Measurements from ENCODE around the gene TMEM220. TPM values are rescaled to one million over a fixed set of nuclear protein-coding genes. Genes with fewer than 3 reads are reported as not detected.

The TMEM220 gene
- total and polyA plus RNA-seq, 9 of the 15 experiments (the other 6 are each of a cell fraction or from before 2014, with no cell fraction given), result not detected

- Histone ChIP-seq H3K79me2 (ENCODE audit: control insufficient read depth, insufficient read depth, low read length) (no peaks in the 10 kb centered on the region; the same call in 2 of the 3 replicates), H4K20me1 (replicated peaks; ENCODE audit: control insufficient read depth, insufficient read depth, low read length) (no peaks in the 10 kb centered on the region), H3K4me2 (ENCODE audit: insufficient read depth, low read length) (no peak overlapping the region), H3K4me3 (no peak overlapping the region), H3K9ac (ENCODE audit: insufficient read depth in 1 of 2, low read depth in 2 of 2, low read length in 2 of 2) (no peak overlapping the region), H3K4me1 (replicated peaks in 1 of 2; ENCODE audit: control insufficient read depth in 2 of 2, insufficient read depth in 2 of 2, low read length in 2 of 2) (no peaks in the 10 kb centered on the region), H3K27me3 (ENCODE audit: control insufficient read depth in 2 of 2, insufficient read depth in 2 of 2, low read length in 2 of 2) (no peaks in the 10 kb centered on the region), H3K9me3 (replicated peaks; ENCODE audit: control insufficient read depth, insufficient read depth, low read depth, low read length) (no peaks in the 10 kb centered on the region), H3K36me3 (ENCODE audit: control insufficient read depth, insufficient read depth, low read length) (peaks cover 76% of the 10 kb centered on the region), H2AFZ (ENCODE audit: low read depth, low read length) (no peak overlapping the region), H3K27ac (ENCODE audit: extremely low read depth, low read depth, low read length) (no peak overlapping the region), H3K9me1 (ENCODE audit: control insufficient read depth, insufficient read depth, low read length) (no peaks in the 10 kb centered on the region)
- no TSS peak for BruUV-seq (replicated peaks)
- in situ Hi-C loops (cut with MboI) (no loop called here), intact Hi-C loops (cut with micrococcal nuclease) (no loop called here)
- WGBS (ENCODE audit: insufficient coverage, low coverage, missing lambda C conversion rate), result 94% methylated on average over 7 of the region's 7 CpGs
- ChIA-PET CTCF (ENCODE audit: low intra/inter-chr PET ratio) (no interaction called here), POLR2A (no interaction called here)
- DNase-seq (ENCODE audit: extremely low read depth in 1 of 4, low spot score in 3 of 4) (no peak), ATAC-seq (no peak), FAIRE-seq (no peak)
- no peak for TF ChIP-seq MITF (IDR thresholded peaks at IDR 0.05)
- no peak for TF ChIP-seq ZSCAN29 (IDR thresholded peaks at IDR 0.05)
- TF ChIP-seq ATF2 (CRISPR knock-in tag; IDR thresholded peaks at IDR 0.05), result no peak
- no peak for TF ChIP-seq PBX2 (CRISPR knock-in tag; IDR thresholded peaks at IDR 0.05; ENCODE audit: low read depth)
- TF ChIP-seq PBX2 (tag; conservative IDR thresholded peaks at IDR 0.05; ENCODE audit: low read depth), result no peak
- no peak for TF ChIP-seq ARHGAP35 (IDR thresholded peaks at IDR 0.05; ENCODE audit: partially characterized antibody)
- no peak for TF ChIP-seq NFIX (CRISPR knock-in tag; IDR thresholded peaks at IDR 0.05; ENCODE audit: low read depth)
- TF ChIP-seq ZNF121 (CRISPR knock-in tag; conservative IDR thresholded peaks at IDR 0.05), result no peak
- no peak for TF ChIP-seq ZNF764 (CRISPR knock-in tag; IDR thresholded peaks at IDR 0.05; ENCODE audit: low read depth)
- TF ChIP-seq MIER1 (IDR thresholded peaks at IDR 0.05; ENCODE audit: low read depth), result no peak
- TF ChIP-seq ZNF174 (CRISPR knock-in tag; IDR thresholded peaks at IDR 0.05), result no peak
- no peak for TF ChIP-seq ZNF518B (CRISPR knock-in tag; IDR thresholded peaks at IDR 0.05)
Observed at GRCh38 chr17:10681866-10682446, 47.9 kb downstream of the TMEM220 start.

Data from K562 (cell line).